HFF-Myc (cell line): ENCODE results near the gene USP35.

ENCODE experiments used
- DNase-seq: peaks from one replicate; pipeline ENCODE4 v3.0.0-alpha.2; 2011; ENCODE audit warnings: low read depth; ENCODE audit errors: extremely low read depth
- H3K4me3 ChIP-seq: replicated peaks from 2 replicates; pipeline ENCODE4 v1.5.1; 2011; ENCODE audit warnings: low read depth, mild to moderate bottlenecking, control low read depth, low read length
- TF ChIP-seq, protein P1 (sequence below): IDR thresholded peaks from 2 replicates; pipeline ENCODE4 v1.5.1; 2012; ENCODE audit warnings: mild to moderate bottlenecking, low read depth, low read length, control low read depth; ENCODE audit errors: missing control alignments

USP35 gene

GRCh38 chr11:78224906-78225420 is 36.2 kb downstream of the USP35 start:
- DNase-seq, result no peak
- TF ChIP-seq, protein P1, sequence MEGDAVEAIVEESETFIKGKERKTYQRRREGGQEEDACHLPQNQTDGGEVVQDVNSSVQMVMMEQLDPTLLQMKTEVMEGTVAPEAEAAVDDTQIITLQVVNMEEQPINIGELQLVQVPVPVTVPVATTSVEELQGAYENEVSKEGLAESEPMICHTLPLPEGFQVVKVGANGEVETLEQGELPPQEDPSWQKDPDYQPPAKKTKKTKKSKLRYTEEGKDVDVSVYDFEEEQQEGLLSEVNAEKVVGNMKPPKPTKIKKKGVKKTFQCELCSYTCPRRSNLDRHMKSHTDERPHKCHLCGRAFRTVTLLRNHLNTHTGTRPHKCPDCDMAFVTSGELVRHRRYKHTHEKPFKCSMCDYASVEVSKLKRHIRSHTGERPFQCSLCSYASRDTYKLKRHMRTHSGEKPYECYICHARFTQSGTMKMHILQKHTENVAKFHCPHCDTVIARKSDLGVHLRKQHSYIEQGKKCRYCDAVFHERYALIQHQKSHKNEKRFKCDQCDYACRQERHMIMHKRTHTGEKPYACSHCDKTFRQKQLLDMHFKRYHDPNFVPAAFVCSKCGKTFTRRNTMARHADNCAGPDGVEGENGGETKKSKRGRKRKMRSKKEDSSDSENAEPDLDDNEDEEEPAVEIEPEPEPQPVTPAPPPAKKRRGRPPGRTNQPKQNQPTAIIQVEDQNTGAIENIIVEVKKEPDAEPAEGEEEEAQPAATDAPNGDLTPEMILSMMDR, result no peak
- H3K4me3 ChIP-seq, result no peak overlapping the region

GRCh38 chr11:78226684-78227680 is 38.3 kb downstream of the USP35 start:
- no peak for DNase-seq
- TF ChIP-seq, protein P1, result no peak
- H3K4me3 ChIP-seq, result no peak overlapping the region

GRCh38 chr11:78227921-78228320 is 39.2 kb downstream of the USP35 start:
- no peak overlapping the region for H3K4me3 ChIP-seq
- no peak for DNase-seq
- TF ChIP-seq, protein P1, result no peak

DNA sequence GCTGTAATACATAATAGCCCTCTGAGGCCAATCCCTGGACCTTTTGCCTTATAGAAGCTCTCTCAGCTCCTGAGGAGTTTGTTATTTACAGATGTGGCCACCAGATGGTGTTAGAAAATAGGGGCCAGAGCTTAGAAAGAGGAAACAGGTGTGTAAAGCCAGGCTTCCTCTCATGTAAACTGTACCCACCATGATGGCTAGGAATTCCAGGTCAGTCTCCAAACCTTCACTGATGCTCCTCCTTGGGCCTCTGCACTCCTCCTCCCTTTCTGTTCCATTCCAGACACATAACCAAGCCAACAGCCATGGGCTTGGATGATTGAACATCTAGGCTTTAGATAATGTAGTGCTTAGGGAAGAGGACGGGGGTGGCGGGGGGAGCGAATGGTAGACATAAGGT is 39.7 kb downstream of the USP35 start:
- TF ChIP-seq, protein P1, result peak; percentile 45
- peak; percentile 25 for DNase-seq
- no peak overlapping the region for H3K4me3 ChIP-seq

- DNase-seq, result no peak
- TF ChIP-seq, protein P1, result no peak
- H3K4me3 ChIP-seq, result no peak overlapping the region
These were observed 40.4 kb downstream of the USP35 start for GRCh38 chr11:78229106-78229505.

- no peak for DNase-seq
- TF ChIP-seq, protein P1, result no peak
- H3K4me3 ChIP-seq, result no peak overlapping the region
These were observed 41.6 kb downstream of the USP35 start for GRCh38 chr11:78230161-78230877.
